GM23338 (cell line): ENCODE measurements around the gene MIOS.

ENCODE experiments used
- CTCF ChIP-seq, 2 experiments: fragments of 200-600 bp in 1 of 2; sonication (generic) in 1 of 2; conservative IDR thresholded peaks; 2 replicates each; pipeline versions ENCODE4 v1.5.1 to v1.6.1; 2016 to 2017; ENCODE audit warnings: antibody characterized with exemption in 2 of 2, low read depth in 2 of 2, mild to moderate bottlenecking in 2 of 2, moderate library complexity in 1 of 2
- POLR2AphosphoS5 ChIP-seq: IDR thresholded peaks from 2 replicates; pipeline ENCODE4 v1.6.1; 2016; ENCODE audit warnings: antibody characterized with exemption, low read depth

DNA sequence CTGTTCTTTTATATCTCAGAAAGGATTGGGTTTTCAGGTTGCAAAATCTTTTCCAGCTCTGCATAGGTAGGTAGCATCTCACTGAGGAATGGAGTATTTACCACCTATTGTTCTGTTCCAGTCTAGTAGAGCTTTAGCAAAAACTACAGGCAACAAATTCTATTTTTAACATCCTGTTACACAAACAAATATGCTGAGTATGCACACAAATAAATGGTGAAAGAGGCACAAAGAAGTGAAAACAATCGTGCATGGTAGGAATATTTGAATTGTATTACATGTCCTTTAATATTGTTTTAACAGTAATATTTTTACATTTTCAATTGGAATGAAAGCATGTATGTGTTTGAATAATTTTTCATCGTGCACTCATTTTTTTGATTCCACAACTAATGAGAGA, 14.5 kb upstream of the MIOS start:
- TF ChIP-seq POLR2AphosphoS5 (no peak), CTCF (conservative IDR thresholded peaks at IDR 0.05; ENCODE audit: low read depth in 2 of 2) (no peak)
